ENCODE measurements around the gene COL4A1.

The COL4A1 gene

DNA sequence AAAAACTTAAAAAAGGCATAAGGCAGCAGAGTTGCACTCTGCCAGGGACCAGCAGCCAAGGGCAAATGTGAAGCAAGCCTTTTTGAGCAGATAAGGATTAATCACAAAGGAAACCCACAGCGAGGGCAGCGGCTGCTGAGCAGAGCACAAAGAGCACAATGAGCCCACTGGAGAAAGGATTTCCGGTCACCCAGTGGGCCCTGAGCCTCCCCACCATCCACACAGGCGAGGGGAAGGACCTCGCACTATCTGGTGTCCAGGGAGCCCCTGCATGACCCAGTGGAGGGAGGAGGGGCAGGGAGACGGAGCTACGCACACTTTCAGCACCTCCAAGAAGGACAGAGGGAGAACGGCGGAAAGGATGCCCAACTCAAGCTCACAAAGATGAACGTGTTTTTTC is 40.0 kb downstream of the COL4A1 start:
- DNase-seq (ENCODE audit: low spot score) = no peak
- TF ChIP-seq, protein P1, sequence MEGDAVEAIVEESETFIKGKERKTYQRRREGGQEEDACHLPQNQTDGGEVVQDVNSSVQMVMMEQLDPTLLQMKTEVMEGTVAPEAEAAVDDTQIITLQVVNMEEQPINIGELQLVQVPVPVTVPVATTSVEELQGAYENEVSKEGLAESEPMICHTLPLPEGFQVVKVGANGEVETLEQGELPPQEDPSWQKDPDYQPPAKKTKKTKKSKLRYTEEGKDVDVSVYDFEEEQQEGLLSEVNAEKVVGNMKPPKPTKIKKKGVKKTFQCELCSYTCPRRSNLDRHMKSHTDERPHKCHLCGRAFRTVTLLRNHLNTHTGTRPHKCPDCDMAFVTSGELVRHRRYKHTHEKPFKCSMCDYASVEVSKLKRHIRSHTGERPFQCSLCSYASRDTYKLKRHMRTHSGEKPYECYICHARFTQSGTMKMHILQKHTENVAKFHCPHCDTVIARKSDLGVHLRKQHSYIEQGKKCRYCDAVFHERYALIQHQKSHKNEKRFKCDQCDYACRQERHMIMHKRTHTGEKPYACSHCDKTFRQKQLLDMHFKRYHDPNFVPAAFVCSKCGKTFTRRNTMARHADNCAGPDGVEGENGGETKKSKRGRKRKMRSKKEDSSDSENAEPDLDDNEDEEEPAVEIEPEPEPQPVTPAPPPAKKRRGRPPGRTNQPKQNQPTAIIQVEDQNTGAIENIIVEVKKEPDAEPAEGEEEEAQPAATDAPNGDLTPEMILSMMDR (IDR thresholded peaks at IDR 0.05; ENCODE audit: extremely low read depth, missing control alignments) = no peak

DNA sequence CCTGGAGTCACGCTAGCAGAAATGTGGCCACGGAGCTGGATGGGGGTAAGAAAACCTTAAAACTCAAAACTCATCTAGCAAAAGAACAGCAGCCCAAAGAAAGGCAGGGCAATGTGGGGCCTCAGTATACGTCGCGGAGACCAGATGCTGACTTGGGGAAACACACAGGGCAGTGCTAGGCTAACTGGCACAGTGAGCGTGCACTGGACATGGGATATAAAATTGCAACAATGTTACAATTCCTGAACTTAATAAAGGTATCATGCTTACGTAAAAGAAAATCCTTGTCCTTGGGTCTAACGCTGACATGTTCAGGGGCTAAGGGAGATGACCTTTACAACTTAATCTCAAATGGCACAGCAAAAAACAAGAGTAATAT is 40.5 kb downstream of the COL4A1 start:
- TF ChIP-seq, protein P1 (IDR thresholded peaks at IDR 0.05; ENCODE audit: extremely low read depth, missing control alignments) = no peak
- no peak for DNase-seq (ENCODE audit: low spot score)

DNA sequence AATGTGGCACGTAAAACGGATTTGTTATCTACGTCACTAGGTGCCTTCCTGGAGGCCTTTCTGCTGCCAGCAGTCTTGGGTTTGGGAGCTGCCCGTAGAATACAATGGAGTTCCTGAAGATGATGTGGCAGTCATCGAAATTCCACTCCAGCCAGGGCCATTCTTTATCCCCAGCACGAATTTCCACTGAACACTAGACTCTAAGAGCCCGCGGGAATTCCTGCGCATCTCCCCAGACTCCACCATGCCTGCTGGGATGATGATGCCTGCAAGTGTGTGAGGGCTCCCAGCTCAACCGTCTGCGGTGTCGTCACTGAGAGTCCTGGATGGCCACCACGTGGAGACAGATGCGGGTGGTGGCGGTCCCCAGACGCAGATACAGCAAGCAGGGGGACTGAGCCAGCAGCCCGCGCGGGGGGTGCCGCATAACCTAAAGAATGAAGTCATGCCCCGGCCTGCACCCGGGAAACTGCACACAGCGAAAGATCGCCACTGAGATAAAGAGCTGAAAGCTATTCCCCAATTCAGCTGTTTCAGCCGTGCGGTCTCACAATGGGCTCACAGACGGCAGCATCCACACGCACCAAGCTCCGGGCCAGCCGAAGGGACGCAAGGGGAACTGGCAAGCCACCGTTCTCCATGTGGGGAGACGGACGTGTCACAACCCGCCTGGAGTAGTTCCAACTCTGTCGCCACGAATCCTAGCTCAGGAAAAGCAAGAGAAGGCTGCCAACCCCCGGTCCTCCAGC is 41.1 kb downstream of the COL4A1 start:
- no peak for DNase-seq (ENCODE audit: low spot score)
- TF ChIP-seq, protein P1 (IDR thresholded peaks at IDR 0.05; ENCODE audit: extremely low read depth, missing control alignments) = no peak

DNA sequence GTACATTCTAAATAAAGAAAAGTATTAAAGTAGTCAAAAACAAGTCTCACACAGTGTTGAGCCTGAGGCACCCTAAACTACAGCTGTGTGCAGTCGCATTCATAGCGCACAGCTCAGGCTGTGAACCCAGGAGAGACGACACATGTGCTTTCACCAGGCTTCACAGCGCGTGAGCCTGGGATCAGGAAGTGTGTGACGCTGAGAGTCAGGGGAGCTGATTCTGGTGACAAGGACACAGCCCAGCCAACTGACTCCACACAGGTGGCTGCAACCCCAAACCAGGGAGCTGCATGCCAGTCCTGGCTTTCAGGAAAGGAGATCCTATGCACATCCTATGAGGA is 41.6 kb downstream of the COL4A1 start:
- TF ChIP-seq, protein P1 (IDR thresholded peaks at IDR 0.05; ENCODE audit: extremely low read depth, missing control alignments) = no peak

DNA sequence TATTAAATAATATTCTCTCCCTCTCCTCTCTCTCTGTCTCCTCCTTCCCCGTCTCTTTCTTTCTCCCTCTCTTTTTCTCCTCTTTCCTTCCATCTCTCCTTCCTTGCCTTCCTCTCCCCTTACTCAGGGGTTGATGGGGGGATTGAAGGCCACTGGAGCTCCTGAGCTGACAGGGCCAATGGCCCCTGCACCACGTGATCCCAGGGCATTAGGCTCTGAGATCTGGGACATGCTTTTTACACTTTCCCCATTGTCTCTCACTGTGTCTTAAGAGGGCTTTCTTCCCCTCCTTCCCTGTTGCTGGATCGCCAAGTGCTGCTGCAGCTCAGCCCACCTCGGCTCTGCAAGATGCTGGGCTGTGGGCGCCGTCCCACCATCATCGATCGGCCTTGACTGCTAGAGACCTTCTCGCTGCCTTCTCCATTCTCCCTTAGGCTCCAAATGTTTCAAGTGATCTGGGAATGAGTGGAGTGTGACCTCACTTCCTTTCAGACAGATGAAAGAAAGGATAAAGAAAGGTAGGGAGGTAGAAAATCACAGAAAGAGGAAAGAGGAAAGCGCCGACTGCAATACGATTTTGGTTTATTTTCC is 42.2 kb downstream of the COL4A1 start:
- DNase-seq (ENCODE audit: low spot score) = no peak
- TF ChIP-seq, protein P1 (IDR thresholded peaks at IDR 0.05; ENCODE audit: extremely low read depth, missing control alignments) = no peak

More for the DNA sequence above, 41.6 kb downstream of the COL4A1 start:
- DNase-seq (ENCODE audit: low spot score) = no peak

DNA sequence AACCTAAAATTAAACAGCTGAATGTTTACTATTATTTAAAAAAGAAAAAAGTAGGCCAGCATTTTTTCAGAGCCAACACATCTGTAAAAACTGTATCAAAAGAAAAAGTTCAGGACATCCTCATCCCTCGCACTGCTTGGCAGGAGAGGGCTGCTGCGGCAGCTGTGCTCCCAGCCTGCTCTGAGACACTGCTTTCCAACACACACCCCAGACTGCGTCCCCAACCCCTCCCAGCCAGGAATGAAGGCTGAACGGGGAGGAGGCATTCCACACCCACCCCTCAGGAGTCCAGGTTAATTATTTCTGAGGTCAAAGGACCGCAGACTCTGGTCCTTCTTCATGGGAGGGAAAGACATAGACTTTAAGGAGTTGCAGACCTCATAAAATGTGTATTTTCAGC is 43.1 kb downstream of the COL4A1 start:
- TF ChIP-seq, protein P1 (IDR thresholded peaks at IDR 0.05; ENCODE audit: extremely low read depth, missing control alignments) = no peak

DNA sequence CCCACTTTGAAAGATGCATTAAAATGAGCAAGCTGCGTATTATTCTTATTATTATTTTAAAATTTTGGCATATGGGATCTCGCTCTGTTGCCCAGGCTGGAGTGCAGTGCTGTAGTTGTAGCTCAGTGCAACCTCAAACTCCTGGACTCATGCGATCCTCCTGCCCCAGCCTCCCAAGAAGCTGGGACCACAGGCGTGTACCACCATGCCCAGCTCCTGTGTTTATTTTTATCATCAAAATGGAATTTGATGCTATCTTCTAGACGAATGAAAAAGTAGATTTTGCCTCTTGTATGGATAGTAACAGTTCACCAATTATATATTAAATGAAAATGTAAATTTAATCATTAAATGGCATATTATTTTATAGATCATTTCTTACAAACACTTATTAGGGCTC is 43.6 kb downstream of the COL4A1 start:
- TF ChIP-seq, protein P1 (IDR thresholded peaks at IDR 0.05; ENCODE audit: extremely low read depth, missing control alignments) = no peak
- no peak for DNase-seq (ENCODE audit: low spot score)

More for the DNA sequence above, 43.1 kb downstream of the COL4A1 start:
- no peak for DNase-seq (ENCODE audit: low spot score)
